Smooth muscle cell of trachea (primary cell): ENCODE results near the gene HIPK1. TPM values are rescaled to one million over a fixed set of nuclear protein-coding genes. Genes with fewer than 3 reads are reported as not detected.

Experiments
- total RNA-seq: library from RNA; depleted of rRNA; stranded (reverse); fragments of >200 nt; gene quantifications from 2 replicates; pipeline ENCODE4 v1.2.1, GENCODE V29; 2014

Gene HIPK1
- 18.2 and 21.0 TPM in 2 replicates for total RNA-seq

GRCh38 chr1:113928941-113929749 lies at the start of gene HIPK1:
Gene HIPK1, plus strand, starts transcription at chr1:113929324.

GRCh38 chr1:113887402-113888175 lies 41.5 kb upstream of the HIPK1 start, which contains the start of gene BCL2L15:
Gene BCL2L15, minus strand, starts transcription at chr1:113887581. Its CDS starts 206 bp downstream, at chr1:113887375.

GRCh38 chr1:113904674-113905434 lies 24.3 kb upstream of the HIPK1 start, which contains the start of the genes AP4B1 and DCLRE1B:
Gene AP4B1, minus strand, starts transcription at chr1:113904799. Its CDS starts 82 bp downstream, at chr1:113904717.
Gene DCLRE1B, plus strand, starts transcription at chr1:113905326. Its CDS starts 261 bp downstream, at chr1:113905587.

GRCh38 chr1:113978863-113979702 lies 50.0 kb downstream of the HIPK1 start, which contains the start of gene OLFML3:
Gene OLFML3, plus strand, starts transcription at chr1:113979474. Its CDS starts 43 bp downstream, at chr1:113979517.

Other genes starting within 250 kb of the HIPK1 start
- gene PHTF1, start 169.8 kb upstream of the HIPK1 start, total RNA-seq, result 31.4 and 44.4 TPM in 2 replicates
- 6.9 and 12.1 TPM in 2 replicates for gene RSBN1, start 116.8 kb upstream of the HIPK1 start, total RNA-seq
- gene PTPN22, start 57.6 kb upstream of the HIPK1 start, total RNA-seq, result 1.2 and 1.3 TPM in 2 replicates
- gene BCL2L15, start 41.7 kb upstream of the HIPK1 start, total RNA-seq, result under 0.01 and 0.17 TPM in 2 replicates
- gene AP4B1, start 24.5 kb upstream of the HIPK1 start, total RNA-seq, result 18.7 and 27.2 TPM in 2 replicates
- 1.2 and 2.2 TPM in 2 replicates for gene DCLRE1B, start 24.0 kb upstream of the HIPK1 start, total RNA-seq
- gene OLFML3, start 50.1 kb downstream of the HIPK1 start, total RNA-seq, result 139 and 144 TPM in 2 replicates
- not detected in 2 replicates for gene SYT6, start 224.5 kb downstream of the HIPK1 start, total RNA-seq